Gastrocnemius medialis (tissue), 4 donors: ENCODE data around the gene ANXA11. TPM values are rescaled to one million over a fixed set of nuclear protein-coding genes. Genes with fewer than 3 reads are reported as not detected.

Source experiments
- ATAC-seq, 2 donors: fragments of 150-250 bp; one replicate each; pipeline ENCODE4 v1.9.1; 2016
- DNase-seq, 2 donors: peaks; one replicate each; pipeline ENCODE4 v3.0.0-alpha.2; 2019
- H3K27ac ChIP-seq, 4 donors: fragments of 200-600 bp; sonication (generic); 1 replicate in 1 of 4; 2 replicates in 3 of 4; pipeline ENCODE4 v1.5.1; 2016 to 2018; ENCODE audit warnings: mild to moderate bottlenecking in 2 of 4, moderate library complexity in 1 of 4
- H3K27me3 ChIP-seq, 3 donors: fragments of 200-600 bp; sonication (generic) in 2 of 3; 1 replicate in 1 of 3; 2 replicates in 2 of 3; pipeline versions ENCODE4 v1.5.1 to v1.6.0; 2016 to 2019; ENCODE audit warnings: mild to moderate bottlenecking in 1 of 3, moderate library complexity in 1 of 3
- H3K36me3 ChIP-seq, 2 donors: fragments of 200-600 bp; sonication (generic) in 1 of 2; one replicate each; pipeline ENCODE4 v1.5.1; 2017 to 2018
- H3K4me1 ChIP-seq, 2 donors: fragments of 200-600 bp; sonication (generic) in 1 of 2; one replicate each; pipeline ENCODE4 v1.5.1; 2016 to 2017; ENCODE audit warnings: mild to moderate bottlenecking in 2 of 2
- H3K4me3 ChIP-seq, 4 donors: fragments of 200-600 bp; sonication (generic) in 3 of 4; 1 replicate in 1 of 4; 2 replicates in 3 of 4; pipeline ENCODE4 v1.5.1; 2016 to 2019; ENCODE audit warnings: mild to moderate bottlenecking in 2 of 4
- H3K9me3 ChIP-seq, 3 donors: fragments of 200-600 bp; sonication (generic) in 2 of 3; 1 replicate in 1 of 3; 2 replicates in 2 of 3; pipeline ENCODE4 v1.5.1; 2016 to 2019
- CTCF ChIP-seq, 5 experiments: fragments of 450-650 bp in 3 of 5; fragments of 200-600 bp in 2 of 5; sonication (generic) in 2 of 5; IDR thresholded peaks in 4 of 5; conservative IDR thresholded peaks in 1 of 5; 1 replicate in 4 of 5; 2 replicates in 1 of 5; pipeline ENCODE4 v1.5.1; 2016 to 2019; ENCODE audit warnings: antibody characterized with exemption in 5 of 5, mild to moderate bottlenecking in 3 of 5, moderate library complexity in 3 of 5
- POLR2A ChIP-seq, 2 donors: fragments of 450-650 bp; IDR thresholded peaks; one replicate each; pipeline ENCODE4 v1.6.1; 2017; ENCODE audit warnings: antibody characterized with exemption in 2 of 2, mild to moderate bottlenecking in 2 of 2, moderate library complexity in 2 of 2
- in situ Hi-C, 4 donors: fragments of 200-750 bp; cut with MboI; loops; one replicate each; pipeline versions ENCODE4 v1.15.0 to v1.8.0; 2017; ENCODE audit warnings: low sequenced_read_pairs in 4 of 4
- intact Hi-C: fragments of 100-400 bp; cut with DNase I; formaldehyde crosslinking; loops from one replicate; pipeline ENCODE4 v1.15.1; 2023; ENCODE audit warnings: low total_unique reads
- total RNA-seq, 4 donors: library from RNA; depleted of rRNA; stranded (reverse); fragments of >200 nt; gene quantifications; one replicate each; pipeline versions ENCODE4 v1.1.0 to v1.2.3, GENCODE V29; 2016

Gene ANXA11
- total RNA-seq, 4 donors from 2014 or later: 142 to 202 (median 173) TPM

- intact Hi-C loops: no loop called here
- no peak overlapping the region for H3K4me3 ChIP-seq
These were observed 21.0 kb downstream of the ANXA11 start for GRCh38 chr10:80184291-80184690.

GRCh38 chr10:80183436-80183835 lies 21.9 kb downstream of the ANXA11 start:
- TF ChIP-seq POLR2A (IDR thresholded peaks at IDR 0.05) (no peak), CTCF (IDR thresholded peaks at IDR 0.05 in 4 of 5, conservative IDR thresholded peaks at IDR 0.05 in 1 of 5) (no peak)
- no peaks in the 10 kb centered on the region for H3K9me3 ChIP-seq
- H3K4me1 ChIP-seq: peaks cover 83% of the 10 kb centered on the region in 2 donors
- H3K27me3 ChIP-seq: no peaks in the 10 kb centered on the region
- ATAC-seq: no peak
- peak overlapping the region in 1 of 4 donors; percentile 22 for H3K27ac ChIP-seq
- DNase-seq: no peak
- intact Hi-C loops: no loop called here
- in situ Hi-C loops: no loop called here
- no peaks in the 10 kb centered on the region for H3K36me3 ChIP-seq
- H3K4me3 ChIP-seq: no peak overlapping the region

More at GRCh38 chr10:80184291-80184690, 21.0 kb downstream of the ANXA11 start:
- in situ Hi-C loops: no loop called here
- H3K36me3 ChIP-seq: no peaks in the 10 kb centered on the region
- H3K27me3 ChIP-seq: no peaks in the 10 kb centered on the region
- DNase-seq (no peak), ATAC-seq (no peak)
- H3K9me3 ChIP-seq: no peaks in the 10 kb centered on the region
- peak overlapping the region in 2 of 4 donors; percentile 71 to 76 for H3K27ac ChIP-seq
- TF ChIP-seq POLR2A (IDR thresholded peaks at IDR 0.05) (no peak), CTCF (IDR thresholded peaks at IDR 0.05 in 4 of 5, conservative IDR thresholded peaks at IDR 0.05 in 1 of 5) (no peak)
- H3K4me1 ChIP-seq: peaks cover 83 to 90% of the 10 kb centered on the region in 2 donors

DNA sequence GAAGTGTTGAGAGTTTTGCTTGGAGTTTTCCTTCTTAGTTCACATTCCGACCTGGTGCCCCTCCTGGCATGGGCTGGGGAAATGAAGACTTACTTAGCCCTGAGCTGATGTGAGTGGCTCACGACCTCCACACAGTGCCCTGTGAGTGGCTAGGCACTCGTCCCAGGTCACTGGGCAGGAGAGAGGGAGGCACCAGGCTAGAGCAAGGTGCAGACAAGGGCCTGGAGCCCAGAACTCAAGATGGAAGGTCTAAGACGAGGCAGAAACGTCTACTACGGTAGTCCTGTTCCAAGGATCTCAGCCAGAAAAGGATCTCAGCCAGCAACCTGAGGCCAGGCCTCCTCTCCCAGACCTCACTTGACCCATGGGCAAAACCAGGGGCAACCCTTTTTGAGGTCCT lies 22.4 kb downstream of the ANXA11 start:
- H3K27ac ChIP-seq: peak overlapping the region in 2 of 4 donors; percentile 22 to 23
- H3K36me3 ChIP-seq: no peaks in the 10 kb centered on the region
- in situ Hi-C loops: no loop called here
- TF ChIP-seq CTCF (IDR thresholded peaks at IDR 0.05 in 4 of 5, conservative IDR thresholded peaks at IDR 0.05 in 1 of 5) (no peak), POLR2A (IDR thresholded peaks at IDR 0.05) (no peak)
- DNase-seq: no peak
- no peak overlapping the region for H3K4me3 ChIP-seq
- intact Hi-C loops: no loop called here
- H3K9me3 ChIP-seq: no peaks in the 10 kb centered on the region
- no peak for ATAC-seq
- H3K4me1 ChIP-seq: peaks cover 83% of the 10 kb centered on the region in 2 donors
- no peaks in the 10 kb centered on the region for H3K27me3 ChIP-seq

- no peak overlapping the region for H3K4me3 ChIP-seq
- DNase-seq (no peak), ATAC-seq (no peak)
- peak overlapping the region in 2 of 4 donors; percentile 5 to 17 for H3K27ac ChIP-seq
- H3K27me3 ChIP-seq: no peaks in the 10 kb centered on the region
- peaks cover 75 to 77% of the 10 kb centered on the region in 2 donors for H3K4me1 ChIP-seq
- H3K9me3 ChIP-seq: no peaks in the 10 kb centered on the region
- in situ Hi-C loops (no loop called here), intact Hi-C loops (no loop called here)
- H3K36me3 ChIP-seq: no peaks in the 10 kb centered on the region
- no peak for TF ChIP-seq POLR2A (IDR thresholded peaks at IDR 0.05)
- no peak for TF ChIP-seq CTCF (IDR thresholded peaks at IDR 0.05 in 4 of 5, conservative IDR thresholded peaks at IDR 0.05 in 1 of 5)
These were observed 27.3 kb downstream of the ANXA11 start for GRCh38 chr10:80177781-80178636.
